Neural progenitor cell (in vitro differentiated cells): ENCODE measurements around the gene NEK6. TPM values are rescaled to one million over a fixed set of nuclear protein-coding genes. Genes with fewer than 3 reads are reported as not detected.
A peak's percentile ranks its signal among the peaks of the same experiment; 100 is the strongest.

Experiments used
- DNase-seq: peaks from one replicate; pipeline ENCODE4 v3.0.0-alpha.2; 2016; ENCODE audit warnings: low spot score
- H2AFZ ChIP-seq: fragments of 200-600 bp; sonication (generic); replicated peaks from 2 replicates; pipeline ENCODE4 v1.6.1; 2016; ENCODE audit warnings: antibody characterized with exemption
- H3F3A ChIP-seq: fragments of 200-600 bp; sonication (generic); 2 replicates; pipeline ENCODE4 v1.6.1; 2016; ENCODE audit warnings: antibody characterized with exemption, low read depth
- H3K27ac ChIP-seq: fragments of 200-600 bp; sonication (generic); 2 replicates; pipeline ENCODE4 v1.5.1; 2016; ENCODE audit warnings: mild to moderate bottlenecking
- H3K27me3 ChIP-seq: fragments of 200-600 bp; sonication (generic); 2 replicates; pipeline ENCODE4 v1.6.1; 2016; ENCODE audit warnings: mild to moderate bottlenecking, moderate library complexity
- H3K36me3 ChIP-seq: fragments of 200-600 bp; sonication (generic); 2 replicates; pipeline ENCODE4 v1.5.1; 2016
- H3K4me1 ChIP-seq: fragments of 200-600 bp; sonication (generic); 2 replicates; pipeline ENCODE4 v1.6.1; 2016; ENCODE audit warnings: mixed run types
- H3K4me2 ChIP-seq: fragments of 200-600 bp; sonication (generic); 2 replicates; pipeline ENCODE4 v1.6.1; 2016
- H3K4me3 ChIP-seq: fragments of 200-600 bp; sonication (generic); 2 replicates; pipeline ENCODE4 v1.5.1; 2016
- H3K79me2 ChIP-seq: fragments of 200-600 bp; sonication (generic); 2 replicates; pipeline ENCODE4 v1.6.1; 2016; ENCODE audit warnings: low read depth
- H3K9ac ChIP-seq: fragments of 200-600 bp; sonication (generic); 2 replicates; pipeline ENCODE4 v1.6.1; 2016
- H3K9me3 ChIP-seq: fragments of 200-600 bp; sonication (generic); 2 replicates; pipeline ENCODE4 v1.5.1; 2016; ENCODE audit warnings: low read depth
- H4K20me1 ChIP-seq: fragments of 200-600 bp; sonication (generic); 2 replicates; pipeline ENCODE4 v1.6.1; 2016; ENCODE audit warnings: low read depth
- H3K27ac Mint-ChIP-seq: 3 replicates; pipeline ENCODE4 v1.8.0; 2021; ENCODE audit warnings: mixed read lengths
- H3K27me3 Mint-ChIP-seq: 2 replicates; pipeline ENCODE4 v1.8.0; 2022; ENCODE audit warnings: low read depth, mild to moderate bottlenecking, inconsistent platforms, moderate library complexity, mixed read lengths; ENCODE audit not compliant: insufficient read depth
- H3K36me3 Mint-ChIP-seq: 3 replicates; pipeline ENCODE4 v1.8.0; 2021; ENCODE audit warnings: mixed read lengths
- H3K4me1 Mint-ChIP-seq: 3 replicates; pipeline ENCODE4 v1.8.0; 2021; ENCODE audit warnings: mixed read lengths
- H3K4me3 Mint-ChIP-seq: 3 replicates; pipeline ENCODE4 v1.8.0; 2021; ENCODE audit warnings: mild to moderate bottlenecking, moderate library complexity, mixed read lengths
- H3K9me3 Mint-ChIP-seq: 3 replicates; pipeline ENCODE4 v1.8.0; 2020; ENCODE audit warnings: mixed read lengths
- CTCF ChIP-seq: fragments of 200-600 bp; sonication (generic); IDR thresholded peaks from 2 replicates; pipeline ENCODE4 v1.5.1; 2017; ENCODE audit warnings: antibody characterized with exemption, mild to moderate bottlenecking
- EZH2 ChIP-seq: fragments of 200-600 bp; sonication (generic); IDR thresholded peaks from 2 replicates; pipeline ENCODE4 v1.6.1; 2017; ENCODE audit warnings: antibody characterized with exemption, mild to moderate bottlenecking, moderate library complexity
- EZH2phosphoT487 ChIP-seq: fragments of 200-600 bp; sonication (generic); IDR thresholded peaks from 2 replicates; pipeline ENCODE4 v1.6.1; 2017; ENCODE audit warnings: antibody characterized with exemption
- total RNA-seq: library from RNA; depleted of rRNA; stranded (reverse); fragments of >200 nt; gene quantifications from 2 replicates; pipeline ENCODE4 v1.2.3, GENCODE V29; 2015; ENCODE audit warnings: low replicate concordance

The NEK6 gene
- total RNA-seq, 1 donor from 2014 or later = 18.5 TPM

- H3K79me2 ChIP-seq = no peaks in the 10 kb centered on the region
- Mint-ChIP-seq H3K9me3 (peaks cover 5% of the 10 kb centered on the region), H3K4me1 (peaks cover 33% of the 10 kb centered on the region), H3K27ac (no peak overlapping the region), H3K27me3 (peaks cover 5% of the 10 kb centered on the region), H3K4me3 (no peak overlapping the region), H3K36me3 (peaks cover 6% of the 10 kb centered on the region)
- DNase-seq = peak; percentile 75
- peaks cover 15% of the 10 kb centered on the region for H3F3A ChIP-seq
- no peak overlapping the region for H2AFZ ChIP-seq
- TF ChIP-seq EZH2 (no peak), EZH2phosphoT487 (no peak), CTCF (no peak)
- H3K9me3 ChIP-seq = no peaks in the 10 kb centered on the region
- no peak overlapping the region for H3K9ac ChIP-seq
- H3K36me3 ChIP-seq = no peaks in the 10 kb centered on the region
- peak overlapping the region; percentile 68 for H3K27ac ChIP-seq
- peaks cover 21% of the 10 kb centered on the region for H3K4me1 ChIP-seq
- H4K20me1 ChIP-seq = peaks cover 42% of the 10 kb centered on the region
- no peaks in the 10 kb centered on the region for H3K27me3 ChIP-seq
- H3K4me3 ChIP-seq = no peak overlapping the region
- H3K4me2 ChIP-seq = peak overlapping the region; percentile 51
These were observed 85.2 kb downstream of the NEK6 start for GRCh38 chr9:124342776-124343485.

GRCh38 chr9:124343533-124344290 is 86.0 kb downstream of the NEK6 start:
- Histone ChIP-seq H3F3A (peaks cover 15% of the 10 kb centered on the region), H3K4me1 (peaks cover 21% of the 10 kb centered on the region), H4K20me1 (peaks cover 42% of the 10 kb centered on the region), H3K36me3 (no peaks in the 10 kb centered on the region), H3K4me2 (peak overlapping the region; percentile 51), H3K4me3 (no peak overlapping the region), H3K9ac (no peak overlapping the region), H3K27me3 (no peaks in the 10 kb centered on the region), H3K9me3 (no peaks in the 10 kb centered on the region), H3K79me2 (no peaks in the 10 kb centered on the region), H2AFZ (no peak overlapping the region), H3K27ac (peak overlapping the region; percentile 68)
- H3K4me3 Mint-ChIP-seq = no peak overlapping the region
- no peak for DNase-seq
- no peak overlapping the region for H3K27ac Mint-ChIP-seq
- H3K4me1 Mint-ChIP-seq = peaks cover 33% of the 10 kb centered on the region
- no peaks in the 10 kb centered on the region for H3K36me3 Mint-ChIP-seq
- TF ChIP-seq EZH2phosphoT487 = no peak
- TF ChIP-seq EZH2 = no peak
- TF ChIP-seq CTCF = no peak
- H3K9me3 Mint-ChIP-seq = no peaks in the 10 kb centered on the region
- peaks cover 5% of the 10 kb centered on the region for H3K27me3 Mint-ChIP-seq

- Mint-ChIP-seq H3K27ac (no peak overlapping the region), H3K9me3 (no peaks in the 10 kb centered on the region), H3K4me3 (no peak overlapping the region), H3K4me1 (peaks cover 30% of the 10 kb centered on the region), H3K36me3 (no peaks in the 10 kb centered on the region), H3K27me3 (peaks cover 2% of the 10 kb centered on the region)
- Histone ChIP-seq H3K4me2 (no peak overlapping the region), H4K20me1 (peaks cover 40% of the 10 kb centered on the region), H3K4me1 (peaks cover 21% of the 10 kb centered on the region), H3K9me3 (no peaks in the 10 kb centered on the region), H3K27me3 (no peaks in the 10 kb centered on the region), H3F3A (peaks cover 15% of the 10 kb centered on the region), H3K9ac (no peak overlapping the region), H3K79me2 (no peaks in the 10 kb centered on the region), H3K27ac (no peak overlapping the region), H2AFZ (no peak overlapping the region), H3K4me3 (no peak overlapping the region), H3K36me3 (no peaks in the 10 kb centered on the region)
- no peak for DNase-seq
- TF ChIP-seq EZH2phosphoT487 (no peak), EZH2 (no peak), CTCF (no peak)
These were observed 86.7 kb downstream of the NEK6 start for GRCh38 chr9:124344291-124345050.
